HG03064 (cell line): Measurements from ENCODE around the gene OTOP2.
"Not testable (repeated sequence)": the region's sequence is repeated elsewhere in the genome, so short reads cannot be mapped to it uniquely, and the experiment has no call there.

Source experiments
- ATAC-seq: cut with Tn5 transposase; IDR thresholded peaks from one replicate; pipeline ENCODE4 v1.9.1; 2021; ENCODE audit warnings: low read depth; ENCODE audit not compliant: unreplicated experiment

OTOP2 gene

DNA sequence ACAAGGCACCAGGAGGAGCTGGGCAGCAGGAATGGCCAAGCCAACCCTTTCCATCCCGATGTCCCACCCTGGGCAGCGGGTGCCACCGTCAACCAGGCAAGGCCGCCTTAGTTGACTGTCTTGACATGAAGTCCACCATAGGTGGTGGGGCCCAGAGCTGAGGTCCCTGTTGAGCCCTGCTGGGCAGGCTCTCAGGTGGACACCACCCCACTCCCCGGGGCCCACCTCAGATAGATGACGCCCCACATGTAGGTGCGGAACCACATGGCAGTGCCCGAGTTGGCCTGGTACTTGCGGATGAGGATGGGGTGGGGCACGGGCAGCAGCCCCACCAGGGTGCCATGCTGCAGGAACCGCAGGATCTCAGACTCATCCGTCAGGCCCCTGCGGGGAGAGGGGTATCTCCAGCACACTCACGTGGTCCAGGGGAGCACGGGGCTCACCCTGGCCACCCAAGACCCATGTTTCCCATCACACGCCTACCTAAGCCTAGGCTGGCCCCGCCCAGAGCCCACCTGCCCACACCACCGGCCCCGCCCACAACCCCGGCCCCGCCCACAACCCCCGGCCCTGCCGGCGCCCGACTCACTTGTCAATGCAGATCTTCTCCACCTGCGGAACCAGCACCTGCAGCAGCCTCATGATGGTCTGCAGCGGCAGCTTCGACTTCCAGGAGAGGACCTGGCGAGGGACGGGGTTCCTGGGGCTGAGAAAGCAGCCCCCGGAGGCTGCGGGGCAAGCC, 27.8 kb downstream of the OTOP2 start:
- no peak for ATAC-seq

DNA sequence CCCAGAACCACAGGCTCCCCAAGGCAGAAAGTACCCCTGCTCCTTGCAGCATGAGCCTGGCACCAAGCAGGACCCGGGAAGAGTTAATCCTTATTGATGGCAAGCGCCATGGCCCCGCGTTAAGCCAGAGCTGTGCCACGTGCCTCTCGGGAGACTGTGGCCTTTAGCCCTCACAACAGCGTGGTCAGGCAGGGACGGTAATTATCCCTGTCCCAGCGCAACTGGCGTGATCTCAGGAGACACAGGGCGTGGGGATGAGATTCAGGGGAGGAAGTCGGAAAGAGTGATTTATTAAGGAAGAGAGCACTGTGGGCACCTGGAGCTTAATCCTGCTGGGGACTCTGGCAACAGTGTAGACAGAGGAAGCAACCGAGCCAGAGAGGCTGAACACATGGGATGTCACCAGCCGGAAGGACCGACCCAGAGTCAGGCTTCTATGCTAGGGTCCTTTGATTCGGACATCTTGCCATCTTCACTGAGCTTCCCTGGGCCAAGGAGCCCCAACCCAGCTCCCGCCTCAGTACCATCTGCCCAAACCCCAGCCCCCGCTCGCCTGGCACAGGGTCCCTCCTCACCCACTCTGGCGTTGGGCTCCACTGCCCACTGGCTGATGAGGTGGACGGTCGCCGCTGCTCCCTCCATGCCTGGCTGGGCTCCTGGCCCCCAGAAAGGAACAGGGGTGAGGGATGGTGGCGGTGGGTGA, 28.5 kb downstream of the OTOP2 start:
- no peak for ATAC-seq

DNA sequence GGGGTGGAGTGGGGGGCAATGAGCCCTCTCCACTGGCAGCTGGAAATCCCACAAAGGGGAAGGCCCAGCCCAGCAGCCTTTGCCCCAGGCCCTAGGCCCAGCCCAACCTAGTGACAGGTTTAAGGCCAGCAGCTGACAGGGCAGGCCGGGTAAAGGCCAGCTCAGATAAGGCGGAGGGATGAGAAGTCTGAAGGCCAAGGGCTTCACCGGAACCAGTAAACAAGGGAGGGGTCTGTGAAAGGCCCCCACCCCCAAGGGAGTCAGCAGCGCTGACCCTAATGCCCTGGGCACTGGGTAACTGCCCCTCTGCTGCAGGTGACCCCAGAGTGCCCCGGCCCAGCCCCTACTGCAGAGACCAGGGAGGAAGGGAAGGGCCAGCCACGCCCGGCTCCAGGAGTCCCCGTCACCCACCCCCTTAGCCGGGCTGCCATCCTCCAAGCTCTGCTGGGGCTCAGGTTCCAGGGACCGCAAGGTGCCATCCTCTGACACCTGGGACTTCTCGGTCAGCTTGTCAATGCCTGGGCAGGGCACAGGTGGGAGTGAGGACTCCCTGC, 29.1 kb downstream of the OTOP2 start:
- no peak for ATAC-seq

DNA sequence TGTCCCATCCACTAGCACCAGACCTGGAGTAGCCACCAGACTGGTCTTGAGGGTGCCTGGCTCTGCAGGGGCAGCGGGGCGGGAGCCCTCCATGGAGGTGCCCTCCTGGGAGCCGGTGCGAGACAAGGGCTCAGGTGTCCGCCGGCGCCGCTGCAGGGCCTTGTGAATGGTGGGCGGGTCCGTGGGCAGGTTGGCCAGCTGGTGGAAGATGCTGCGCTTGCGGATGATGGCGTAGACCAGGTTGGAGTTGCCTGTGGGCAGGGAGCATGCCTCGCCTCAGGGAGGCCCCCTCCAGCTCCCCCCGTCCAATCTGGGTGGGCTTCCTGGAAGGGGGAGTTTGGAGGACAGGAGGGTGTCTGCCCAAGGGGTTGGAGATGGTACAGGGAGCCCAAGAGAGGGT, 30.0 kb downstream of the OTOP2 start:
- no peak for ATAC-seq

DNA sequence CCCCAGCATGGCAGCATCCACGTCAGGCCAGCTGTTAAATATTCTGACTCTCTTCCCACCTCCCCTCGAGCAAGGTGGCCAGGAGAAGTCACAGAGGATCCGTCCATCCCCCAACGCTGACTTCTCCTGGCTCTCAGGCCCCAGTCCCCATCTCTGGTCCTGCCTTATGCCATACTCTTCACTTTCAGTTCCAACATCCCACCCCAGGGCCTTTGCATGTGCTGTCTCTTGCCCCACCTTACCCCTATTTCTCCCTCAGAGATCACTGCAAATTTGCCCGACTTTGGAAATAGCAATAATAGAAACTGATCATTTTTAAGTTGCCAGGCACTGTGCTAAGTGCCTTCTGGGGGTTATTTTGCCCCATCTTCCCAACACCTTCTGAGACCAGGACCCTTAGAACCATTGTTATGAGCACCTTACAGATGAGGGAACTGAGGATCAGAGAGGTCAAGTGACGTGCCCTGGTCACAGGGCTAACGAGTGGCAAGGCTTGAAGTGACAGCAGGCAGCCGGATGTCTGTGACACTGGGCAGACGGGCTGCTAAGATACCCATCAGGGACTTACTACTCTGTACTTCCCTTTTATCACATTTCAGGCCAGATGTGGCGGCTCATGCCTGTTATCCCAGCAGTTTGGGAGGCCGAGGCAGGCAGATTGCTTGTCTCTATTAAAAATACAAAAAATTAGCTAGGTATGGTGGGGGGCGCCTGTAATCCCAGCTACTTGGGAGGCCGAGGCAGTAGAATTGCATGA, 30.8 kb downstream of the OTOP2 start:
- no peak for ATAC-seq

DNA sequence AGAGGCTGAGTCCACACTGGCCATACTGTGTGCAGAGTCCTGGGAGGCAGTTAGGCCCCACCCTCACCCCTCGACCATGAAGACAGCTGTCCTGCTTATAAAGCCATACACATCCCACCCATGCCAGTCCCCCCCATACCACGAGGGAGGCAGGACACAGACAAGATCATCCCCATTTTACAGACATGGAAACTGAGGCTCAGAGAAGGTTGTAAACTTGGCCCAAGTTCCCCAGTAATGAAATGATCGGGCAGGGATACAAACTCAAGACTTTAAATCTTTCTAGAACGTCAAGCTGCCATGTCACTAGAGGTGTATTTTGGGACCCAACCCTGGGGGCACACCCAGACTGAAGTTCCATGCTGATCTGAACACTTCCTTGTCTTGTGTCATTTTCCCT, 32.0 kb downstream of the OTOP2 start:
- ATAC-seq, result no peak

DNA sequence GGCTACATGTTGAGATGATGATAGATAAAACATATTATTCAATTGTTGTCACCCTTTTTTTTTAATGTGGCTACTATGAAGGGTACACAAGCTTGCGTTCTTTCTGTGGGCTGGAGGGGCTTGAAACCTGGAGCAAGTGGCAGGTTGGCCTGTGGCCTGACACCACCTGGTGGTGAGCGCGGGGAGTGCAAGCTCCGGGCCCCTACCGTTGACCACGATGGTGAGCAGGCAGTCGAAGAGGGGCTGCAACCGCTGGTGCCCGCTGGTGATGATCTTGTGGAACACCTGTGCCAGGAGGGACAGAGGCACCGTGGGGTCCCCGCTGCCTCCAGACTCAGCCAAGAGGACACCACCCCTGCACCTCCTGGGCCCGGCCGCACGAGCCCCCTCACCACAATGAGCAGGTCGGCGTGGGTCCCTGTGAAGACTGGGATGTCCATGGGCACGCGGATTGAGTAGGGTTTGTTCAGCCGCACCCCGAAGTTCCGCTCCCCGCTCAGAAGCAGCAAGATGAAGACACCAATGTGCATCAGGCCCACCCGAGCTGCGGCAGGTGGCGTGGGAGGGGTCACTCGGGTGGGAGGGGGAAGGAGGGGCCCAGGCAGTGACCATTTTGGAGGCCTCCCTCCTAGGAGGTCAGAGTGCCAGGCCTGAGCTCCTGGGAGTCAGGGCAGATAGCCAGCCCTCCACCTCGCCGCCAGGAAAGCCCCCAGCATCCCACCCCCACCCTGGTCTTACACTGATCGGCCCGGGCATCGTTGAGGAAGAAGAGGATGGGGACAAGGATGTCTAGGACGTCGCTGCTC, 34.1 kb downstream of the OTOP2 start:
- ATAC-seq, result no peak

DNA sequence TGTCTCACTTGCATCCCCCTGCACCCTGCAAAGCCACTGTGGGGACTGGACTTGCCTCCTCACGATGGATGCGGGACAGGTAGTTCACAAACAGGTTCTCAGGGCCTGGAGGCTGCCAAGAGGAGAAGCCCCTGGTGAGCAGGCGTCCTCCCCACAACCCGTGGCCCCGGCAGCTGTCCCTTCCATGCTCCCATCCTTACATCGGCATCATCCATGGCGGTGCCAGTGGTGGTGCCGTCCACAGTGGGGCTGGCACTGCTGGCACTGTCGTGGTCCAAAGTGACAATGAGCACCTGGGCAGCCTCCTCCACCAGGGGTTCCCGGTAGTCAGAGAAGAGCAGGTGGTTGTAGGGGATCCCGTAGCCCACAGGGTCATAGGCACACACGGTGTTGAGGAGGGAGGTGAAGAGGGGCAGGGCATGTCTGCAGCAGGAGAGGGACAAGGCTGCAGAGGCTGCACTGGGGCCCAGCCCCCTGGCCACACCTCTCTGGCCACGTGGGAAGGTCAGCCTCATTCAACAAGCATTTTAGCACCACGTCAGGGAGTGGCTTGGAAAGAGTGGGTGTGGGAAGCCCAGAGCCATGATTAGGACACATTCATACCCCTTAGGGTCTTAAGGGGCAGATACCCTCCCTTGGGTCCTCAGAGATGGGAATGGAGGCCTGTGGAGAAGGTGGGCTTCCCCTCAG, 35.9 kb downstream of the OTOP2 start:
- ATAC-seq, result no peak

DNA sequence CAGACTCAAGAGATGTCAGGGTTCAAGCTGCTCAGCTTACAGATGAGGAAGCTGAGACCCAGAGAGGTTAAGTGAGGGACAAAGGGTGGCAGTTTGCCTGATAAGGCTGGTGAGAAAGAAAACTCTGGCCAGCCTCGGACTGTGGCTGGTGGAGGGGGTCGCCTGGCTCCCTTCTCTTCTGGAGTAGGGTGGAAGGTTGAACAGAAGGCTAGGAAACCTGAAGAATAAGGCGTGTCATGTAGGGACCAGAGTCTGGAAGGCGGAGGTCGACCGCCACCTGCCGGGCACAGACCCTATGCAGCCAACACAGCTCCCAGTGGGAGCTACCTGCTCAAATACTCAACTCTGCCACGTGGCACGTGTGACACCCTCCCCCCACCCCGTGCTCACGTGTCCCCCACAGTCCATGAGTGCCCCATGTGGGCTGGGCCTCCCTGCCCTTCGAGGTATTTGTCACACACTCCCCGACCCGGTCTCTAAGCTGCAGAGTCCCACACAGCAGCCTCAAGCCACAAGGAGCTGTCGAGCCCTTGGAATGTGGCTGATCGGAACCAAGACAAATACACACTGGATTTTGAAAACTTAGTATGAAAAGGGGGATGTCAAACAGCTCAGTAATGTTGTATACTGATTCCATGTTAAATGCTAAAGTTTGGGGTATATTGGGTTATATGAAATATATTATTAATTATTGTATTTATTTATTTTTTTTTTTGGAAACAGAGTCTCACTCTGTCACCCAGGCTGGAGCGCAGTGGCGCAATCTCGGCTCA, 36.7 kb downstream of the OTOP2 start:
- no peak for ATAC-seq

DNA sequence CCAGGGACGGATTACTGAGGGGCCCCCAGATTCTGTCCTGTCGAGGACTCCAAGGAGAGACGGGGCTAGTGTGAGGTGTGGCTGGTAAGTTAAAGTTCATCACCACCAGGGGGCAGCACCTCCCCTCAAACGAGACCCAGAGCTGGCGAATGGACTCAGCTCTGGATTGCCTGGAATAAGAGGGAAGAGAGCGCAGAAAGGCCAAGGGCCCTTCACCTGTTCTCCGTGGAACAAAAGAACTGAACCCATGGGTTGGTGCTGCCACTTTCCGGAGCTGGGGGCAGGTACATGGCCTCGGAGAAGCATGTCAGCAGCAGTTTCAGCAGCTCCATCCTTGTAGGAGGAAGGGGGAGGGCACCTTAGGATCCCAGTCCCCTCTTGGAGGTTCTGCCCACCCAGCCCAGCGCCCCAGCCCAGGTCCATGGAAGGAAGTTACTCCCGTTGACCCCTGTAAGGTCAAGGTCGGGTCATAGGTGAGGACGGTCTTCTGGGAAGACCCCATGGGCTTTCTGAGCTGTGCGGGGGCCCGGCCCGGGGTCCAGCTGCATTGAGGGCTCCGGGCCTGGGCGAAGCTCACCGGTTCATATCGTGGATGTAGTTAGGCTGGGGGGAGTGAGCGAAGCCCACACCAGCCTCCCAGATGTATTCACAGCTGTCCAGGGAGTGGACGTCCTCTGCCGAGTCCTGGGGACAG, 37.7 kb downstream of the OTOP2 start:
- ATAC-seq, result no peak

DNA sequence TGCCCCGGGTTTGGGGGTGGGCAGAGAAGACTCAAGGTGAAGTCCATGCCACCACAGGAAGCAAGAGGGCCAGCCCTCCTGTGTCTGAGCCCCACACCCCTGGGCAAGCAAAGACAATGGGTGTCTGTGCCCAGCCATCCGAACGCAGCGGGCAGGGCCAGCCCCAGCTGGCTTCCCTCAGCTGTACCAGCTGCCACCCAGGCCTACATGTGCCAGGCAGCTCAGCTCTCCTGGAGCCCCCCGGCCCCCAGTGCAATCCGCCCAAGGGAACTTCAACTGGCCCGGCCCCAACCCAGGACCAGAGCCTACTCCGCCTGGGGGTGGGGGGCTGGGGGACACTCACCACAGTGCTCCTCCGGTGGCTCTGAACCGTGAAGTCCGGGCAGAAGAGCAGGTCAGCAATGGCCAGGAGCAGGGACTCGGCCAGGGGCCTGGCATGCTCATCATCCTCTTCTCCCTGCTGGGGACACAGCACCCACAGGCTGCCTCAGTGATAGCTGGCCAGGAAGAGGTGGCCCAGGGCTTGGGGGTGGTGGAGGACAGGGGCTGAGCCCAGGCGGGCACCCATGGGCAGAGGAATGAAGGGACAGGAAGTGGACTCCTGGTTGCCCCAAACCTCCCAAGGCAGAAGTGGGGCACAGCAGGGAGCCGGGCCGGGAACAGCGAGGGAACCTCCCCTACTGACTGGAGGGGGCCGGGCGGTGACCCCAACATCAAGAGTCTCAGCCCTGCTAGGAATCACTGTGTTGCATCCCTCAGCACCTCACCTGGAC, 38.7 kb downstream of the OTOP2 start:
- ATAC-seq, result no peak

DNA sequence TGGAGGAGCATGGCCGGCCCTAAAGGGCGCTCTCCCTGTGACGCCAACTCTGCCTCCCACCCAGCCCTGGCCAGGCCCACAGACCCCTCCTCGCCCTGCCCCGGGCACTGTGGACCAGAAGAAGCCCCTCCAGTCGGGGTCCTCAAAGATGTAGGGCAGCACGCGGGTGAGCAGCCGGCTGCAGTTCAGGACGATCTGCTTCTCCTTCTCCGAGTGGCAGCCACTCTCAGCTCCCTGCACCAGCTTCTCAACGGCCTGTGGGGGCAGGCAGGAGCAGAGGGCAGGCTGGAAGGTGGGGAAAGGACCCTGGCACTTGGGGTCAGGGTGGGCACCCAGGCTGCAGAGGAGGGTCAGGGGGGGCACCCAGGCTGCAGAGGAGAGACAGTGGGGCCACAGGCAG, 39.6 kb downstream of the OTOP2 start:
- no peak for ATAC-seq

DNA sequence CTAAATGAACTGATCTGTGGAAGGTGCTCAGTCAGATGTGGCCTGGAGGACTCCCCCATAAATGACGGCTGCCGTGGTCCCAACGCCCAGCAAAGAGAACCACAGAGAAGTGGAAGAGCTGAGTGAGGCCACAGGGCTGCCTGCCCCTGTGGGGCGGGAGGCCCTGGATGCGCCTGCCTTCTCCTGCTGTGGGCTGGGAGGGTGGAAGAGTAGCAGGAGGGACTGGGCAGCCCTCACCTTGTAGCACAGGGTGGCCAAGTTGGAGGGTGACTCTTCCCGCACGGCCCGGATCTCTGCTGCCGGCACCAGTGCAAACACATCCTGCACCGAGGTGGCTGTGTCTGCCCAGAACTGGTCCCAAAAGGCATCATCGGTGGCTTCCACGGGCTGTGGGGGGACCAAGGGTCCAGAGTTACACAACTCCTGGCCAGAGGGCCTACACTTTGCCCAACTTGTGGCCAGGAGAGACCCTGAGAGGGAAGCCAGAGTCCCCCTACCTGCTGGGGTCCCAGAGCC, 40.2 kb downstream of the OTOP2 start:
- ATAC-seq, result no peak

DNA sequence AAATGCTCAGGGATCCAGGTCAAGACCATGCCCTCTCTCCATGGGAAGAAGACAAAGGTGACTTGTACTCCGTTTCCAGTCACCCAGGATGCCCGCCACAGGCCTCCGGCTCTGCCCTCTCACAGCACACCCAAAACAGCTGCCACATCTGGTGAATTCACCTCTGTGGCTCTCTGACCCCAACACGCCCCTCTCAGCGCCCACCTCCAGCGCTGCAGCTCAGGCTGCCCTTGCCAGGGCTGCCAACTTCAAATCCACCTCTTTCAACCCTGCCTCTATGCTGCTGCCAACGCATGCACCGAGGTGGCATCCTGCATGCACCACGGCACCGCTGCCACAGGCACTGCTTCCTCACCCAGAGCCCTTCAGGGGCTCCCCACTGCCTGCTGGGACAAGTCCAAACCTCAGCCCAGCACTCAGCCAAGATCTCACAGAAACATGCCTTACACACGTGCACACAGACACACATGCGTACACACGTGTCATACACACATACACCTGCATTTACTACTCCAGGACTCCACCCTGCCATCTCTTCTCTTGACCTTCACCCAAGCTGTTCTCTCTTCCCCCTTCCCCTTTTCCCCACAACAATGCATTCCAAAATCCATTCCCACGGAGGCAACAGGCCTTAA, 41.0 kb downstream of the OTOP2 start:
- no peak for ATAC-seq

DNA sequence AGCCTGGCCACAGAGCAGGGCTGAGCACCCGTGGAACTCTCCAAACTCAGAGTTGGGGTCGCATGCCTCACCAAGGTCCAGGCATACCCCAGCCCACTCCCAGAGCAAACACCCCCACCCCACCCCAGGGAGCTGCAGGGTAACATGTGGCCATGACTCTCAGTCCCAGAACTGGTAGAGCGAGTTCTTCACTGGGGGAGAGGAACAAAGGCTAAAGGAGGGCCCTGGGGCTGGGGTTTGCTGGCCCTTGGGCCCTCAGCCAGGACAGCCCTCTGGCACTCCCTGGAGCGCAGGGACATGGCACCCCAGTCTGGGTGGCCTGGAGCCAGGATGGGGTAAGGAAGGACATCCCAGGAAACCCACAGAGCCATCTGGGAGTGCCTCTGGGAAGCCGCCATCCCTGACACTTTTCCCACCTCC, 44.3 kb downstream of the OTOP2 start:
- ATAC-seq, result no peak

DNA sequence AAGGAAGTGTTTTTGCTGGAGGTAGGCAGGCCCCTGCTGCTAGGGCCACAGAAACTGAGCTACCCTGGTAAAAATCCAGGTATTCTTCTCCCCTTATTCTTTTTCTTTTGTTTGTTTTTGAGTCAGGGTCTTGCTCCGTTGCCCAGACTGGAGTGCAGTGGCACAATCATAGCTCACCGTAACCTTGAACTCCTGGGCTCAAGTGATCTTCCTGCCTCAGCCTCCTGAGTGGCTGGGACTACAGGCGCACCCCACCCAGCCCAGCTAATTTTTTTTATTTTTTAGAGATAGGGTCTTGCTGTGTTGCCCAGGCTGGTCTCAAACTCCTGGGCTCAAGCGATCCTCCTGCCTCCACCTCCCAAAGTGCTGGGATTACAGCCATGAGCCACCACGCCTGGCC, 45.4 kb downstream of the OTOP2 start:
- not testable (repeated sequence) for ATAC-seq

DNA sequence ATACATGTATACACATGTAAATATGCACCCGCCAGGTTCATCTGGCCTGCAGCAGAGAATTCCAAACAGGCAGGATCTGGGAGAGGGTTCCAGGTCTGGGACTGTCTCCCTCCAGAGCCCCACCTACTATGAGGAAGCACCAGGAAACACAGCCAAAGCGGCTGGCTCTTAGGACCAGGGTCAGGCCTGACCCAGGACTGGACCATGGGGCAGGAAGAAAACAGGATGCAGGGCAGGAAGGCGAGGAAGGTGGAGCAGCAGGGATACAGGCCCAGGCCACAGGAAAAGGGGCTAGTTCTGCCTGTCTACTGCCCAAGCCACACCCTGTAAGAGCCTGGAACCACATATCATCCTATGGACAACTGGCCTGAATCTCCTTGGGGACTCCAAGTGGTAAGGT, 46.3 kb downstream of the OTOP2 start:
- no peak for ATAC-seq
